GM12878 (cell line): ENCODE results near the gene SNAPC4.

Source experiments
- CTCF ChIP-seq, 3 experiments: IDR thresholded peaks in 2 of 3; conservative IDR thresholded peaks in 1 of 3; 2 replicates each; pipeline ENCODE4 v1.5.1; 2011; ENCODE audit warnings: low read depth in 3 of 3, low read length in 3 of 3, mild to moderate bottlenecking in 3 of 3, control low read depth in 2 of 3, moderate library complexity in 2 of 3, inconsistent platforms in 1 of 3, mixed read lengths in 1 of 3; ENCODE audit not compliant: control insufficient read depth in 2 of 3, insufficient read depth in 1 of 3; ENCODE audit errors: extremely low read depth in 1 of 3
- EZH2 ChIP-seq: IDR thresholded peaks from 2 replicates; pipeline ENCODE4 v1.6.1; 2012; ENCODE audit warnings: low read depth, mild to moderate bottlenecking, control low read depth, inconsistent platforms, low read length, borderline replicate concordance; ENCODE audit not compliant: control insufficient read depth
- POLR2AphosphoS5 ChIP-seq: IDR thresholded peaks from 2 replicates; pipeline ENCODE4 v1.6.1; 2011; ENCODE audit warnings: mild to moderate bottlenecking, low read length, inconsistent platforms
- YY1 ChIP-seq: IDR thresholded peaks from 2 replicates; pipeline ENCODE4 v1.6.1; 2011; ENCODE audit warnings: low read depth, mild to moderate bottlenecking, low read length

DNA sequence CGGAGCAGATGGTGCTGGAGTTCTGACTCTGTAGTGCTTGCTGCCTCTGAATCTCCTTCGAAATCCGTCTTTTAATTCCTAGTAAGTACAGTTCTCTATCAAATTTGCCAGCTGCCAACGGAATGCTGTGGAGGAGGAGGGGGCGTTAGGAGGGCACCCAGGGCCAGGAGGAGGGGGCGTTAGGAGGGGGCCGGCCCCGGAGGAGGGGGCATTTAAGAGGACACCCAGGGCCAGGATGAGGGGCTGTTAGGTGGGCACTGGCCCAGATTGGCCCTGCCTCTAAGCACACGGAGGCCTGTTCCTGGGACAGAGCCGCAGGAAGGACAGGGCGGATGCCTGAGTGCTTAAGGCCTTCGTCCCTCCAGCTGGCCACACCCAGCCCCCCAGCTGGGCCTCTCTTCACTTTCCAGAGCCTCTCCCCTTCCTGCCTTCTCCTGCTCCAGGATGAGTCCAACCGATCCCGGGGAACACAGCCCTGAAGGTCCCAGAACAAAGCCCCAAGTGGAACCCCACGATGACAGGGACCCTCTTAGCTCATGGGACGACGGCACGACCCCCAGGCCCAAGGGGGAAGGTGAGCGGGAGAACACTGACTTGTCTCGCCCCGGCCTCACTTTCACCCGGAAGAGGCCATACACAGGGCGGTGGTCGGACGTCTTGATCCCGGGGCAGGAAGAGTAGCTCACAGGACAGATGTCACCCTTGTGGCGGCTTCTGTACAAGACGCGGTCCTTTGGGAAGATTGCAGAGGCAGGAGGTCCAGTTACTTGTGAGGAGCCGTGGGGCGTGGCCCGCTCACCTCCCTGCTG, 29.9 kb upstream of the SNAPC4 start:
- no peak for TF ChIP-seq EZH2
- TF ChIP-seq YY1: no peak
- no peak for TF ChIP-seq POLR2AphosphoS5
- no peak for TF ChIP-seq CTCF (IDR thresholded peaks at IDR 0.05 in 2 of 3, conservative IDR thresholded peaks at IDR 0.05 in 1 of 3; ENCODE audit: control insufficient read depth in 2 of 3, extremely low read depth in 1 of 3, insufficient read depth in 1 of 3, low read depth in 3 of 3, low read length in 3 of 3)
